ENCODE measurements around the gene SLC45A1. TPM values are rescaled to one million over a fixed set of nuclear protein-coding genes. Genes with fewer than 3 reads are reported as not detected.
A peak's percentile ranks its signal among the peaks of the same experiment; 100 is the strongest.

The SLC45A1 gene
- total RNA-seq, 1 experiment from 2014 or later = 0.41 TPM

GRCh38 chr1:8349961-8350360 lies 32.0 kb downstream of the SLC45A1 start:
- Histone ChIP-seq H3K4me1 (no peaks in the 10 kb centered on the region), H3K9me3 (no peaks in the 10 kb centered on the region), H3K4me3 (ENCODE audit: low read depth, low read length) (no peak overlapping the region), H3K36me3 (ENCODE audit: control insufficient read depth, insufficient read depth, low read length) (no peaks in the 10 kb centered on the region; the same call in 1 of the 2 replicates), H3K27me3 (replicated peaks; ENCODE audit: control insufficient read depth, insufficient read depth, low read length) (no peaks in the 10 kb centered on the region)
- no peaks in the 10 kb centered on the region for H3K9me3 Mint-ChIP-seq (ENCODE audit: unreplicated experiment)
- intact Hi-C loops (cut with micrococcal nuclease; ENCODE audit: unreplicated experiment) = loop anchor here (1.0 to 2.0 kb wide), 4 partner anchors 35 to 375 kb away; no protein-coding TSS in a partner anchor
- no peak for TF ChIP-seq CTCF (IDR thresholded peaks at IDR 0.05; ENCODE audit: insufficient read depth in 1 of 2, low read depth in 1 of 2, low read length in 1 of 2, severe bottlenecking in 1 of 2, unreplicated experiment in 1 of 2)
- no peaks in the 10 kb centered on the region for H3K27me3 Mint-ChIP-seq (ENCODE audit: insufficient read depth, unreplicated experiment)
- no TSS peak for BruUV-seq (replicated peaks)
- no peak overlapping the region for H3K27ac Mint-ChIP-seq (ENCODE audit: unreplicated experiment)
- H3K4me1 Mint-ChIP-seq (ENCODE audit: low read depth, unreplicated experiment) = peaks cover 6% of the 10 kb centered on the region
- peaks cover 62% of the 10 kb centered on the region for H3K36me3 Mint-ChIP-seq (ENCODE audit: insufficient read depth, unreplicated experiment)
- CTCF ChIA-PET = interaction anchor here (1.6 to 2.3 kb wide), 3 partner anchors 34 to 335 kb away, joined by 4 to 18 read pairs (median 4); no protein-coding TSS in a partner anchor
- POLR2A ChIA-PET = no interaction called here
- no peak overlapping the region for H3K4me3 Mint-ChIP-seq (ENCODE audit: unreplicated experiment)
- DNase-seq = no peak

- Mint-ChIP-seq H3K27me3 (ENCODE audit: insufficient read depth, unreplicated experiment) (no peaks in the 10 kb centered on the region), H3K27ac (ENCODE audit: unreplicated experiment) (no peak overlapping the region), H3K4me3 (ENCODE audit: unreplicated experiment) (no peak overlapping the region), H3K4me1 (ENCODE audit: low read depth, unreplicated experiment) (peaks cover 6% of the 10 kb centered on the region), H3K36me3 (ENCODE audit: insufficient read depth, unreplicated experiment) (peaks cover 72% of the 10 kb centered on the region), H3K9me3 (ENCODE audit: unreplicated experiment) (no peaks in the 10 kb centered on the region)
- Histone ChIP-seq H3K4me3 (ENCODE audit: low read depth, low read length) (no peak overlapping the region), H3K27me3 (replicated peaks; ENCODE audit: control insufficient read depth, insufficient read depth, low read length) (no peaks in the 10 kb centered on the region), H3K36me3 (ENCODE audit: control insufficient read depth, insufficient read depth, low read length) (no peaks in the 10 kb centered on the region; the same call in 1 of the 2 replicates), H3K9me3 (no peaks in the 10 kb centered on the region), H3K4me1 (no peaks in the 10 kb centered on the region)
- intact Hi-C loops (cut with micrococcal nuclease; ENCODE audit: unreplicated experiment) = no loop called here
- no TSS peak for BruUV-seq (replicated peaks)
- no peak for DNase-seq
- ChIA-PET CTCF (interaction anchor here (0.5 to 2.3 kb wide), 4 partner anchors 35 to 1276 kb away, joined by 3 to 18 read pairs (median 4); no protein-coding TSS in a partner anchor), POLR2A (interaction anchor here (0.6 kb wide), 1 partner anchor 324 kb away, joined by 3 read pairs; no protein-coding TSS in a partner anchor)
- no peak for TF ChIP-seq CTCF (IDR thresholded peaks at IDR 0.05; ENCODE audit: insufficient read depth in 1 of 2, low read depth in 1 of 2, low read length in 1 of 2, severe bottlenecking in 1 of 2, unreplicated experiment in 1 of 2)
Observed at GRCh38 chr1:8350914-8351684, 33.2 kb downstream of the SLC45A1 start.

GRCh38 chr1:8351693-8352470 lies 34.0 kb downstream of the SLC45A1 start:
- ChIA-PET CTCF (no interaction called here), POLR2A (interaction anchor here (0.6 kb wide), 1 partner anchor 324 kb away, joined by 3 read pairs; no protein-coding TSS in a partner anchor)
- no peaks in the 10 kb centered on the region for H3K9me3 Mint-ChIP-seq (ENCODE audit: unreplicated experiment)
- peak in 1 of 2 experiments; percentile 51 for DNase-seq
- BruUV-seq (replicated peaks) = no TSS peak
- H3K4me1 Mint-ChIP-seq (ENCODE audit: low read depth, unreplicated experiment) = peaks cover 6% of the 10 kb centered on the region
- Histone ChIP-seq H3K4me1 (no peaks in the 10 kb centered on the region), H3K36me3 (ENCODE audit: control insufficient read depth, insufficient read depth, low read length) (peaks cover 1% of the 10 kb centered on the region; the same call in 1 of the 2 replicates), H3K4me3 (ENCODE audit: low read depth, low read length) (no peak overlapping the region), H3K27me3 (replicated peaks; ENCODE audit: control insufficient read depth, insufficient read depth, low read length) (no peaks in the 10 kb centered on the region), H3K9me3 (no peaks in the 10 kb centered on the region)
- no peaks in the 10 kb centered on the region for H3K27me3 Mint-ChIP-seq (ENCODE audit: insufficient read depth, unreplicated experiment)
- intact Hi-C loops (cut with micrococcal nuclease; ENCODE audit: unreplicated experiment) = no loop called here
- peaks cover 80% of the 10 kb centered on the region for H3K36me3 Mint-ChIP-seq (ENCODE audit: insufficient read depth, unreplicated experiment)
- no peak overlapping the region for H3K27ac Mint-ChIP-seq (ENCODE audit: unreplicated experiment)
- H3K4me3 Mint-ChIP-seq (ENCODE audit: unreplicated experiment) = no peak overlapping the region
- TF ChIP-seq CTCF (IDR thresholded peaks at IDR 0.05; ENCODE audit: insufficient read depth in 1 of 2, low read depth in 1 of 2, low read length in 1 of 2, severe bottlenecking in 1 of 2, unreplicated experiment in 1 of 2) = peak; percentile 49 to 72

Data from Caco-2 (cell line).